ENCODE measurements around the gene INTS6. TPM values are rescaled to one million over a fixed set of nuclear protein-coding genes. Genes with fewer than 3 reads are reported as not detected.

INTS6 gene
- total RNA-seq, 4 donors from 2014 or later: 15.3 to 37.0 (median 25.2) TPM

- Histone ChIP-seq H3K4me3 (no peak overlapping the region), H3K27ac (no peak overlapping the region), H3K27me3 (no peaks in the 10 kb centered on the region), H3K4me1 (no peaks in the 10 kb centered on the region), H3K9me3 (no peaks in the 10 kb centered on the region), H3K36me3 (peaks cover 0 to 38% (median 8%) of the 10 kb centered on the region in 4 donors)
- no peak for TF ChIP-seq POLR2A (IDR thresholded peaks at IDR 0.05)
- no peak for TF ChIP-seq POLR2AphosphoS5 (IDR thresholded peaks at IDR 0.05)
- TF ChIP-seq, protein P1, sequence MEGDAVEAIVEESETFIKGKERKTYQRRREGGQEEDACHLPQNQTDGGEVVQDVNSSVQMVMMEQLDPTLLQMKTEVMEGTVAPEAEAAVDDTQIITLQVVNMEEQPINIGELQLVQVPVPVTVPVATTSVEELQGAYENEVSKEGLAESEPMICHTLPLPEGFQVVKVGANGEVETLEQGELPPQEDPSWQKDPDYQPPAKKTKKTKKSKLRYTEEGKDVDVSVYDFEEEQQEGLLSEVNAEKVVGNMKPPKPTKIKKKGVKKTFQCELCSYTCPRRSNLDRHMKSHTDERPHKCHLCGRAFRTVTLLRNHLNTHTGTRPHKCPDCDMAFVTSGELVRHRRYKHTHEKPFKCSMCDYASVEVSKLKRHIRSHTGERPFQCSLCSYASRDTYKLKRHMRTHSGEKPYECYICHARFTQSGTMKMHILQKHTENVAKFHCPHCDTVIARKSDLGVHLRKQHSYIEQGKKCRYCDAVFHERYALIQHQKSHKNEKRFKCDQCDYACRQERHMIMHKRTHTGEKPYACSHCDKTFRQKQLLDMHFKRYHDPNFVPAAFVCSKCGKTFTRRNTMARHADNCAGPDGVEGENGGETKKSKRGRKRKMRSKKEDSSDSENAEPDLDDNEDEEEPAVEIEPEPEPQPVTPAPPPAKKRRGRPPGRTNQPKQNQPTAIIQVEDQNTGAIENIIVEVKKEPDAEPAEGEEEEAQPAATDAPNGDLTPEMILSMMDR (IDR thresholded peaks at IDR 0.05): no peak
- no peak for TF ChIP-seq EP300 (IDR thresholded peaks at IDR 0.05; ENCODE audit: low read depth)
- intact Hi-C loops (cut with DNase I; ENCODE audit: low total_unique reads) (no loop called here), in situ Hi-C loops (cut with MboI; ENCODE audit: low pct_ligation_motif_present in 1 of 4, low pct_unique_long_range_greater_than_20kb in 1 of 4, low sequenced_read_pairs in 3 of 4) (no loop called here)
- DNase-seq: no peak
These were observed 89.2 kb downstream of the INTS6 start for GRCh38 chr13:51363625-51364024.

GRCh38 chr13:51361106-51361505 is 91.7 kb downstream of the INTS6 start:
- Histone ChIP-seq H3K9me3 (no peaks in the 10 kb centered on the region), H3K4me1 (no peaks in the 10 kb centered on the region), H3K4me3 (no peak overlapping the region), H3K36me3 (peaks cover 0 to 18% (median 2%) of the 10 kb centered on the region in 4 donors), H3K27me3 (no peaks in the 10 kb centered on the region), H3K27ac (no peak overlapping the region)
- no peak for DNase-seq
- TF ChIP-seq, protein P1 (IDR thresholded peaks at IDR 0.05): no peak
- TF ChIP-seq EP300 (IDR thresholded peaks at IDR 0.05; ENCODE audit: low read depth) (no peak), POLR2AphosphoS5 (IDR thresholded peaks at IDR 0.05) (no peak), POLR2A (IDR thresholded peaks at IDR 0.05) (no peak)
- intact Hi-C loops (cut with DNase I; ENCODE audit: low total_unique reads) (no loop called here), in situ Hi-C loops (cut with MboI; ENCODE audit: low pct_ligation_motif_present in 1 of 4, low pct_unique_long_range_greater_than_20kb in 1 of 4, low sequenced_read_pairs in 3 of 4) (no loop called here)

DNA sequence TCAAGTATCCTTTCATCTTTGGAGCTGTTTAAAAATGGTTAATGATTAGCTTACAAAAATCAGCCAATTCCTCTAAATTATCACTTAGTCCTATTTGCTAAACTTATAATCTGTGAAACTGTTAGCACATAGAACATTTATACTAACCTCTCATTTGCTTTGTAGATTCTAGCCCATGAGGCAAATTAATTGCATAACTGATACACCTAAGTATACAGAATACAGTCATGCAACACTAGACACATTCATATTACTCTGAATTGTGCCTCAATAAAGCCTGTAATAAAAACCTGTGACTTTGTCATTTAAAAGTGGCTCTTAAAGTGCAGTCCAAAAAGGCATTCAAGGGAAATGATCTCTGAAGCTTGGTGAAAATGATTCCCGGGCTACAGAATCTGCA is 92.3 kb downstream of the INTS6 start:
- Histone ChIP-seq H3K4me3 (no peak overlapping the region), H3K27me3 (no peaks in the 10 kb centered on the region), H3K9me3 (no peaks in the 10 kb centered on the region), H3K36me3 (peaks cover 0 to 12% (median 2%) of the 10 kb centered on the region in 4 donors), H3K27ac (no peak overlapping the region), H3K4me1 (no peaks in the 10 kb centered on the region)
- DNase-seq: no peak
- in situ Hi-C loops (cut with MboI; ENCODE audit: low pct_ligation_motif_present in 1 of 4, low pct_unique_long_range_greater_than_20kb in 1 of 4, low sequenced_read_pairs in 3 of 4) (no loop called here), intact Hi-C loops (cut with DNase I; ENCODE audit: low total_unique reads) (no loop called here)
- WGBS, 2 donors (ENCODE audit: low coverage in 1 of 2): 57 to 91% methylated on average over 1 of the region's 1 CpG
- TF ChIP-seq POLR2A (IDR thresholded peaks at IDR 0.05): no peak

DNA sequence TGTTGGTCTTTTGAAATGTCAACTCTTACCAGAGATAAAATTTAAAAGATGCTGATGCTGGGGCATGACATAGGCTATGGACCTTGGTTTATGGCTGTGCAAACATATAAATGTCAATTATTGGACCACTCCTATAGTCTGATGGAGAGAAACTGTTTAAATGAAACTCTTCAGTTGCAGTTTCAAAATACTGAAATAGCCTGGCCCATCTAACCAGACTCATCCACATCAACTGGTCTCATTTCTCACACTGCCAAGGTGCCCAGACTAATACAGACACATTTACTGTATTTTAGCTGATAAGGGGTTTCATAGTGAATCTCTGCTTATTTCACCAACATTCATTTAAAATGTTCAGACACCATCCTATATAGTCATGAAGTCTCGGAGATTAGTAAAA is 93.5 kb downstream of the INTS6 start:
- Histone ChIP-seq H3K27ac (no peak overlapping the region), H3K4me1 (no peaks in the 10 kb centered on the region), H3K4me3 (no peak overlapping the region), H3K36me3 (peaks cover 0 to 6% (median 2%) of the 10 kb centered on the region in 4 donors), H3K27me3 (no peaks in the 10 kb centered on the region), H3K9me3 (no peaks in the 10 kb centered on the region)
- 88 to 100% methylated on average over 1 of the region's 1 CpG for WGBS, 2 donors (ENCODE audit: low coverage in 1 of 2)
- TF ChIP-seq, protein P1 (IDR thresholded peaks at IDR 0.05): no peak
- no peak for TF ChIP-seq POLR2A (IDR thresholded peaks at IDR 0.05)
- TF ChIP-seq EP300 (IDR thresholded peaks at IDR 0.05; ENCODE audit: low read depth): no peak
- no peak for TF ChIP-seq POLR2AphosphoS5 (IDR thresholded peaks at IDR 0.05)
- intact Hi-C loops (cut with DNase I; ENCODE audit: low total_unique reads): no loop called here
- in situ Hi-C loops (cut with MboI; ENCODE audit: low pct_ligation_motif_present in 1 of 4, low pct_unique_long_range_greater_than_20kb in 1 of 4, low sequenced_read_pairs in 3 of 4): no loop called here
- DNase-seq: no peak

- intact Hi-C loops (cut with DNase I; ENCODE audit: low total_unique reads): no loop called here
- H3K27me3 ChIP-seq: no peaks in the 10 kb centered on the region
- DNase-seq: no peak
- WGBS, 2 donors (ENCODE audit: low coverage in 1 of 2): 66 to 69% methylated on average over 5 of the region's 5 CpGs
- H3K36me3 ChIP-seq: peaks cover 0 to 3% (median 0%) of the 10 kb centered on the region in 4 donors
- in situ Hi-C loops (cut with MboI; ENCODE audit: low pct_ligation_motif_present in 1 of 4, low pct_unique_long_range_greater_than_20kb in 1 of 4, low sequenced_read_pairs in 3 of 4): no loop called here
- H3K9me3 ChIP-seq: no peaks in the 10 kb centered on the region
- no peaks in the 10 kb centered on the region for H3K4me1 ChIP-seq
- no peak overlapping the region for H3K4me3 ChIP-seq
- no peak overlapping the region for H3K27ac ChIP-seq
- TF ChIP-seq POLR2A (IDR thresholded peaks at IDR 0.05): no peak
- TF ChIP-seq EP300 (IDR thresholded peaks at IDR 0.05; ENCODE audit: low read depth): no peak
- TF ChIP-seq POLR2AphosphoS5 (IDR thresholded peaks at IDR 0.05): no peak
- TF ChIP-seq, protein P1 (IDR thresholded peaks at IDR 0.05): no peak
These were observed 94.8 kb downstream of the INTS6 start for GRCh38 chr13:51357928-51358595.
